GM11168 (cell line): ENCODE data around the gene PLCB2.

Experiments used
- in situ Hi-C: fragments of 300-500 bp; cut with MboI; formaldehyde crosslinking; loops from one replicate; pipeline ENCODE4 v1.12.0; 2022; ENCODE audit warnings: low sequenced_read_pairs; ENCODE audit not compliant: unreplicated experiment

PLCB2 gene

DNA sequence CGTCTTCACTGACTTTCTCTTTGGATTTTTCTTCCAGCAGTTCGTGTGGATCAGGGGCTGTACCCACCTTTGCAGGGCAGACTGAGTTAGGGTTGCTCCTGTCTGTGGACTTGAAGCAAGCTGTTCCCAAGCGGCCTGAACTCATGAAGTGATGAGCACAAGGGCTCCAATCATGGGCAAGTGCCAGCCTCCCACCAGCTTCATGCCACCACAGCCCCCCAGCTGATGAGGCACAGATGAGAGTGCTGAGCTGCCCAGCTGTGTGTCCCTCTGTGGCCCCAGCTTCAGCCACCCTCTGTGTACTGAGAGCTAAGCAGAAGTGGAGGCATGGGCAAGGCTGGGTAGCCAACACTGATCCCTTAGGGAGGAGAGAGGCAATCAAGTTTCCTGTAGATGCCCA lies 3.3 kb upstream of the PLCB2 start:
- in situ Hi-C loops = no loop called here

- in situ Hi-C loops = no loop called here
Observed at GRCh38 chr15:40310001-40310959, 2.5 kb upstream of the PLCB2 start.

GRCh38 chr15:40309344-40309862 lies 1.7 kb upstream of the PLCB2 start:
- in situ Hi-C loops = no loop called here

GRCh38 chr15:40306908-40307307 lies 827 bp downstream of the PLCB2 start:
- in situ Hi-C loops = no loop called here

- in situ Hi-C loops = no loop called here
Observed at GRCh38 chr15:40306371-40306770, 1.4 kb downstream of the PLCB2 start.

DNA sequence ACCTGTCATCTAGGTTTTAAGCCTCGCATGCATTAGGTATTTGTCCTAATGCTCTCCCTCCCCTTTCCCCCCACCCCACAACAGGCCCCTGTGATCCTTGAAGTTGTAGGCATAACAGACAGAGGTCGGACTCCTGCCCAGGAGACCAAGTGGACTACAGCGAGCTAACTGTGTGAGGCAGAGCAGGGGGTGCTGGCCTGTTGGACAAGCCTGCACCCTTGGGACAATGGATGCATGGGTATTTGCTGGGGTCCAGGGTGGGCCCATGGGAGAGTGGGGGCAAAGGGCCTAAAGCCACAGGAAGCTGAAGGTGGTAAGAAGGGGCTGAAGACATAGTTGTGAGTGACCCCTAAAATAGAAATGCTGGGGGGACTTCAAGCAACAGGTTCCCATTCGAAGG lies 2.5 kb downstream of the PLCB2 start:
- in situ Hi-C loops = no loop called here

GRCh38 chr15:40303576-40303975 lies 4.2 kb downstream of the PLCB2 start:
- in situ Hi-C loops = no loop called here

DNA sequence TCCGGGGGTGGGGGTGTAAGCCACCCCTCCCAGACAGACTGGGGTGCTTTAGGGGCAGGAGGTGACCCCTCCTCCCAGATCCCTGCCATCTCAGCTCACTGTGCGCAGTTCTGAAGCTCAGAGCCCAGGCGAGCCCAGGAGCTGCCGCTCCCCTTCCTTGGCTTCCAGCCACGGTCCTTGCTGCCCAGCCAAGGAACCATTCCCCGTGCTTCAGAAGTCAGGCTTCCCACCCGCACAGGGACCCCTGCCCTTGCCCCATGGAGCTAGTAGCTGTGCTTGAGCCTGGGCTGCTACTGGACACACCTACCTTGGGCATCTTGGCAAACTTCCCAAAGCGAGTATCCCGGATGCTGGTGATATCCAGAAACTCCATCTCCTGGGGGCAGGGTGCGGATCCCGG lies 4.8 kb downstream of the PLCB2 start:
- in situ Hi-C loops = no loop called here

DNA sequence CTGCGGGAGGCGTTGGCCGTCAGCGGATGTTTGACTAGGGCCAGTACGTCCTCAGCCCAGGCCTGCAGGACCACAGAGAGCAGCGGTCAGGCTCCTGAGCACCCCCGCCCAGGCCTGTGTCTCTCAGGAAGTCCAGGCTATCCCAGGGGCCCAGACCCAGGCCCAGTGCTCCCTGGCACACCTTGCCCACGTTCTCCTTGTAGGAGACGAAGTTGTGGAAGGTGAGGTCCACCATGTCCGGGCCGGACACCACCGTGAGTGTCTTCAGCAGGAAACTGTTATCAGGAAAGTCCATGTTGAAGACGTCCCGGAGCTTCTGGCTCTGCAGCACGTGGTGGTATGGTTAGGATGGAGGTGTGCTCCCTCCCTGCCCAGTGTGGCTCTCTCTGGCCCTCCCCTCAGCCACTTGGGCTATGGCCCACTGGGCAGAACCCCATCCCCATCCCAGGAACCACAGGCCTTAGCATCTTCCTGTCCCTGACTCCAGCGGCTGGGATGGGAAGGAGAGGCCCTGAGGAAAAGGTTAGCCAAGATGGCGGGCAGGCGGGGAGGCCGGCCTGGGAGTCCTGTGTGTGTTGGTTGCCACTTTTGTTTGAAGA lies 5.3 kb downstream of the PLCB2 start:
- in situ Hi-C loops = no loop called here

DNA sequence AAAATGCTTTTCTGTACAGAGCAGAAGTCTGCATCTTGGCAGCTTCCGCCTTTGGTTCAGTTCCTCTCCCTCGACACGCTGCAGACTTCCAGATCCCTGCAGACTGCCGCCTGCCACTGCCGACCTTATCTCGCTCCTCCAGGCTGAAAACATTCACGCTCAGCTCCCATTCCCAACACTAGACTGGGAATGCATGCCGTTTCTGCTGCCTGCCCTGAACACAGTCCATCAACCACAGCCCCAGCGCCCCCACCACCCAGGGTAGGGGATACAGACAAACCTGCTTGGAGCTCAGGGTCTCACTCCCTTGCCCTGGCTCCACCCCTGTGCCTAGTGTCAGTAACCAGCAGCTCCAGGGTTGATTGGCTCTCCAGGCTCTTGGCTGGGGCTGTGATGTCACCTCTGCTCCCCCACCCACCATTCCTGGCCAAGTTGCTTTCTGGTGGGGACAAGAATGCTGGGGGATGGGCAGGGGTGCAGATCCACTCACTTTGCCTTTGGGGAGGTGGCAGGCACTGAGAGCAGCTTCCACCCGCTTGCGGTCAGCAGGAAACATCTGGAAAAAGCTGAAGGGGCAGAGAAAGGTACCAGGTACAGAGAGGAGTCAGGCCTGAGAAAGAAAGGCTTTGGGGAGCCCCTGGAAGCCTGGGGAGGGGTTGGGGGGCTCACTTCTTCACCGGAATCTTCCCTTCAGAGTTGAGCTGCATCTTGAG lies 6.1 kb downstream of the PLCB2 start:
- in situ Hi-C loops = no loop called here

GRCh38 chr15:40300771-40301170 lies 7.0 kb downstream of the PLCB2 start:
- in situ Hi-C loops = no loop called here

DNA sequence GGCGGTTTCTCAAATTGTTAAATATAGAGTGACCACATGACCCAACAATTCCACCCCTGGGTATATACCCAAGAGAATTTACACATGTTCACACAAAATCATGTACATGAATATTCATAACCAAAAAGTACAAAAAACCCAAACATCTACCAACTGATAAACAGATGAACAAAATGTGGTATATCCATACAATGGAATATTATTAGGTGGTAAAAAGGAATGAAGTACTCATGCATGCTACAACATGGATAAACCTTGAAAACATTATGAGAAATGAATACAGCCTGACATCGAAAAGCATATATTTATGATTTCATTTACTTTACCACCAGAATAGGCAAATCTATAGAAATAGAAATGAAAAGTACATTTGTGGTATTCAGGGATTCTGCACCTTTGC lies 7.4 kb downstream of the PLCB2 start:
- in situ Hi-C loops = no loop called here

DNA sequence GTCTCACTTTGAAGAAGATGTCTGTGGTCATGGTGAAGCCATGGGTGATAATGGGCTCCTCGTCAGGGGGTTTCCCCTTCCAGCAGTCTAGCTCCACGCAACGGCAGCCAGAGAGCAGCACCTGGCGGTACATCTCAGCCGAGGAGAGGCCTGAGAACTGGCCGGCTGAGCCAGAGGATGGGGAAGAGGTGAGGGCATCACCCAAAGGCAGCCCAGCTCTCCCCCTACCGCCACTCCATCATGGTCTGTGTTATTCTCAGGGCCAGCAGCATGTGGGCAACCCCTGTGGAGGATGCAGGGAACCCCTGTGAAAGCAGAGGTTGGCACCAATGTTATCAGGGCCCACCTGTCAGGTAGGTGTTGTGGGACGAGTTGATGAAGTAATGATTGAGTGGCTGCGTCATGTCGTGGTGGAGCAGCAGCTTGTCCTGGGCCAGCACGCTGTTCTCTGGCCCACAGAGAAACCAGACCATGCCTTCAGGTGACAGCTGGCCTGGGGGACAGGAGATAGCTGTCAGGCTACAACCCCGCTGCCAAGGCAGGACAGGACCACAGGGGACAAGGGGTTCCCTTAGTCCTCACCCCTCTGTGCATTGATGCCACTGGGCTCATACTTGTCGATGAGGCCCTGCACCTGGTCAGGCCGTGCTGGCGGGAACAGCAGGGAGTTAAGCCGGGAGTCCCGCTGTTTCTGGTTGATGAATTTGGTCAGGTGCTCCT lies 9.4 kb downstream of the PLCB2 start:
- in situ Hi-C loops = no loop called here

- in situ Hi-C loops = no loop called here
Observed at GRCh38 chr15:40297356-40297755, 10.4 kb downstream of the PLCB2 start.

DNA sequence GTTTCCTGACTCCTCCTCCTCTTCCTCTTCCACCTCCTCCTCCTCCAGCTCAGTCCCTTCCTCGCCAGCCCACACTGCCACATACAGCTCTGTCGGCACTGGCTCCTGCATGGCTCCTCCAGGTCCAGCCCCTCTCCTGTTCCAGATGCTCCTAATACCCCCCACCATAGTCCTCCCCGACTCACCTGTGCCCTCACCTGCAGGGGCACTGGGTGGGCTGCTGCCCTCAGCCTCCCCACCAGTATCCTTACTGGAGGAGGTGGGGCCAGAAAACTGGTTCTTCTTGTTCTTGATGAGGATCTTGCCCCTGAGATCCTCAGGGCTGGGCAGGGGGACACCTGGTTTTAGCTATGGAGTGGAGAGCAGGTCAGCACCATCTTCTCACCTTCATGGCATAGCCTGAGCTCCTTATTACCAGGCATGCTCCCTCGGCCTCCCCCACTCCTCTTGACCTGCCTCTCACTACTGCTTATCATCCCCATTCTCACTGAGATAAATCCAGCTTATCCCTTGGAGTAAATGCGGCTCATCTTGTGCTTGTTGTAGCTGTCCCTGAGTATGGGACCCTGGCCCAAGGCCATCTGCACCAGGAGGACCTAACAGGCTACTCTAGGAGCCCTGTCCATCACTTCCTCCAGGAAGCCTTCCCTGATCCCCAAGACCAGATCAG lies 11.0 kb downstream of the PLCB2 start:
- in situ Hi-C loops = no loop called here

DNA sequence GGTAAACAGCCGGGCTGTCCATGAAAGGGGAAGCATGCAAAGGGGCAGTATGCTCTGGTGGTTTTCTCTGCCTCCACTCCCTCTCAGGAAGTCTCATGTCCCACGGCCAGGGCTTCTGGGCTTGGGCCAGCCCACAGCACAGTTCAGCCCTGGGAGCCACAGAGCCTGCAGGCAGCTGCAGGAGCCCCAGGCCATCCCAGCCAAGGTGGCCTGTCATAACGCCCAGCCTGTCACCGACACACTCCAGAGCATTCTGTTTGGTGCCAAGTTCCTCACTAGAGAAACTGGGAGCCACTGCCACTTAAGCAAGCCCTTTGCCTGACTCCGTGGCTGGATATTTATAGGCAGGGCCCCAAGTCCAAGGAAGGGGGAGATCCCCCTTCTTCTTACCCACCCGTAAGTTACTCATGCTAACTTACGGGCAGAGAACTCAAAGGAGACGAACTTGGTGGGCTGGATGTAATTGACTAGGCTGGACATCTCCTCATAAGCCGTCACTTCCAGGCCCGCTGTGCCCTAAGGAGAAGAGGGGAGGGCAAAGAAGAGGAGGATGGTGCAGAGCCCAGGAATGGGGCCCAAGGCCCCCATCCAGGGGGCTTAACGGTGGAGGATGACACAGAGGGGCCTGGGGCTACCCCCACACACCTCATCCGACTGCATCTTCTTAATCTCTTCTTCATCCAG lies 11.7 kb downstream of the PLCB2 start:
- in situ Hi-C loops = no loop called here

GRCh38 chr15:40295297-40295696 lies 12.4 kb downstream of the PLCB2 start:
- in situ Hi-C loops = no loop called here

GRCh38 chr15:40293905-40294895 lies 13.5 kb downstream of the PLCB2 start:
- in situ Hi-C loops = no loop called here
